NCI-H2227 (cell line): Measurements from ENCODE around the gene WNT8B.
A peak's percentile ranks its signal among the peaks of the same experiment; 100 is the strongest.

Experiments used
- DNase-seq: peaks from one replicate; lab custom pipeline; 2025; ENCODE audit not compliant: unreplicated experiment; lab: John Stamatoyannopoulos, UW

WNT8B gene

DNA sequence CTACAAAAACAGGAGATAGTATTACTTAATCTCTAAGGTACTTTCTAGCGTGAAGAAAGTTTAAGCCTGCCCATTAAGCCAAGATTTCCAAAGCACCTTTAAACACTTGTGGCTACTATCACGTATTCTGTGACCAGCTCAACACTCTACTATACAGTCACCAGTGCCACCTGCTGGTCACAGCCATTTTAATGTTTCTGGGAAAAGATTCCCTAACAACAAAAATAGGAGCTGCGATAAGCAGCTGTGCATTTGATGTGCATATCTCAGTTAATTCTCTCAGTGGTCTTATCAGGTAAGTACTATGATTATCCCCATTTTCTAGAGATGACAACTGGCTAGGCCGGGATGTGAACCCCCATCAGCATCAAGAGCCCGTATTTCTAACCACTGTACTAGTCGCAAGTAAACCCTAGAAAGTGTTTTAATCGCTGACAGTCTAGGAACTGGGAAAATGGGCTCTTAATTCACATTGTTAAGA is 56.0 kb downstream of the WNT8B start:
- peak; percentile 76 for DNase-seq

DNA sequence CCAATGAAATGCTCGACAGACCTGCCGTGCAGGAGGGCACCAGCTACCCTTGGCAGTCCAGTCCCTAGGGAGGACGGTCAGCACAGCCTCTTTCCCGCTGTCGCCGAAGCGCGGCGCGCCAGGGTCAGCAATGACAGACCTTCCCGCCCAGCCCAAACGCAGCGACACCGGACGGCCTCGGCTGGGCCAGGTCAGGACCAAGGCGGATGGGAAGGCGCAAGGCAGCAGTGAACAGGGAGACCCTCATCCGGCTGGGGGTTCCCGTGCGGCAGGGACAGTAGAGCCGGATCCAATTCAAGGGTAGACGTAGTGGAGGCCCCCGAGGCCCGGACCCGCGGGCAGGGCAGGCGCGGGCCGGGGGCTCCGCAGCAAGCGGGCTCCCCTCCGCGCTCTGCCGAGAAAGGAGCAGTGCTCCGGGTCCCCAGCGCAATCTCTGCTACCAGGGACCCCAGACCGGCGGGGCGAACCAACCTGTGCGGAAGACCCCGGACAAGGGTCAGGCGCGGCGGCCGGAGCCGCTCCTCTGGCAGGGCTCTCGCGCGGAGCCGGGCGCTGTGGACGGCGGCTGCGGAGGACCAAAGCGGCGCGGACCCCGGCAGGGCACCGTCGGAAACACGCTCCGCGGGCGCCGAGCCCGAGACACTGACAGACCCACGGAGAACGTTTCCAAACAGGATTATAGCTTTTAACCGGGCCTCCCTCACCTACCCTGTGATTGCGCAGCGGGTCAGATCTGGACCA is 56.7 kb downstream of the WNT8B start, which contains the start of gene SEC31B:
Gene SEC31B, minus strand, starts transcription at position 551 of the 741 bp plus-strand sequence. CDS start 2,909 bp downstream, outside the sequence.
- peak; percentile 21 for DNase-seq

DNA sequence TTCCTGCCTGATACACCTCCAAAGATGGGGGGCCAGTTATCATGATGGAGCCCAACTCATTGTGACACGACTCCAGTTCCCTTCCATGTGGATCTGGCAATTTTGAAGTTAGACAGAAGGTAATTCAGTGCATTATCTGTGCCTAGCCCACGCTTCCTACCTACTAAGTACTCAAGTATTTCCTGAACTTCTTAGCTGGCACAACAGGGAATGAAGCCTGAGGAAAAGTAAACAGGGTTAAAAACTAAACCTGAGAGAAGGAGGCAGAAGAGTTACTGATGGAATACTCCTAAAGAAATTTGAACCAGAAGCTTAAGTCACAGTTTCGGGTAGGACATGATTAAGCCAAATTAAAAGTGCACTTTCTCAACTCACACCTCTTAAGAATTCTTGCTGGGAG is 58.0 kb downstream of the WNT8B start:
- no peak for DNase-seq

DNA sequence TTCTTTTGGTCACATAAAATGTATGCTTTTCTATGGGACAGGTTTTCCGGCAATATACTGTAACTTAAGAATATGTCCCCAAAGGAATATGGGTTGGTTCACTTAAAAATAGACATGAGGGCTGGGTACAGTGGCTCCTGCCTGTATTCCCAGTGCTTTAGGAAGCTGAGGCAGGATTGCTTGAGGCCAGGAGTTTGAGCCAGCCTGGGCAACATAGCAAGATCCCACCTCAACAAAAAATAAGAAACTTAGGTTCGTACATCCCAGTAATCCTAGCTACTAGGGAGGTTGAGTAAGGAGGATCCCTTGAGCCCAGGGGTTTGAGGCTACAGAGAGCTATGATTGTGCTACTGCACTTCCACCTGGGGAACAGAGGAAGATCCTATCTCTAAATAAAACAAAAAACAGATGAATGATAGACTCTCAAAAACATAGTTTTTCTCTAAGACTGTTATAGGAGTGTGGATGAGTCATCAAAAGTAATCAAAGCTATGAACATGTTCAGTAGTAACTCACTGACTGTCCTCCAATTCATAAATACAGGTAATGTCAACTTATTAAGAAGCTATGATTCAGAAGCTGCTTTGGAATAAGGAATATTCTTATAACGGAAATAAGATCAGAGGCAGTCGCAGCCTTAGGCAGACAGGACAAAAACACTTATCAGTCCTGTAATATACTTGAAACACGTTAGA is 59.4 kb downstream of the WNT8B start:
- no peak for DNase-seq

DNA sequence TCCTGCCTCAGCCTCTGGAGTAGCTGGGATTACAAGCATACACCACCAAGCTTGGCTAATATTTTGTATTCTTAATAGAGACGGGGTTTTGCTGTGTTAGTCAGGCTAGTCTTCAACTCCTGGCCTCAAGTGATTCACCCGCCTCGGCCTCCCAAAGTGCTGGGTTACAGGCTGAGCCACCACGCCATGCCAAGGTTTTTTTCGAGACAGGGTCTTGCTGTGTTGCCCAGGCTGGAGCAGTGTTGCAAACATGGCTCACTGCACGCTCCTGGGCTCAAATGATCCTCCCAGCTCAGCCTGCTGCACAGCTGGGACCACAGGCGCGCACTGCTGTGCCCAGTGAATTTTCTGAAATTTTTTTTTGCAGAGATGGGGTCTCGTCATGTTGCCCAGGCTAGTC is 60.1 kb downstream of the WNT8B start:
- no peak for DNase-seq

DNA sequence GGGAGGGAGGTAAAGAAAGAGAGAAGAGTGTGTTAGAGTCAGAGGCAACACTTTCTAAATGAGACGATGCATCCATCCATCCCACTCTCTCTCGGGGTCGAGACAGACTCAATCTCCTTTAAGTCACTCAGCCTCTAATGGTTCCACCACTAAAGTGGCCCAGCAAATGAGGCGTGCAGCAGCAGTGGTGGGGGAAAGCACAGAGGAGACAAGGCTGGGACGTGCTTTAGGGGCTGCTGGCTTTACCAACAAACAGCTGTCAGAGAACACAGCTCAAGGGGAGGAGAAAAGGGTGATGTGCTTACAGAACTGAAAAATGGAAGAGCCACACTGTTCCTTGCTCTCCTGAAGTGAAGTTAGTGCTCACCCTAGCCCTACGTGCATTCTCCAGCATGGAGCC is 61.4 kb downstream of the WNT8B start:
- DNase-seq = no peak

DNA sequence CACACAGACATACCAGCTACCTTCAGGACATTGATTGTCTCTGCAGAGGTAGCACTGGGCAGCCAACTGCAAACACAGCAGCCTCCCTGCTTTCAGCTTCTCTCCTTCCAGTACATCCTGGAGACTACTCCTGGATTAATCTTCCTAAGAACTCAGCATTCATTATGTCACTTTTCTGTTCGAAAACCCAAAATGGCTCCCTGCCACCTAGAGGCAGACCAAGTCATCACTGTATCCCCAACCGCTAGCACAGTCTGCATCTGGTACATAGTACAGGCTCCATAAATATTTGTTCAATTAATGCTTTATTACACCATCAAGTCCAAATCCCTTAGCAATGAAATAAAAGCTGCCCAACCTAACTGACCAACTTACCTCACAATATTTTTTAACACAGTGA is 61.8 kb downstream of the WNT8B start:
- DNase-seq = no peak

DNA sequence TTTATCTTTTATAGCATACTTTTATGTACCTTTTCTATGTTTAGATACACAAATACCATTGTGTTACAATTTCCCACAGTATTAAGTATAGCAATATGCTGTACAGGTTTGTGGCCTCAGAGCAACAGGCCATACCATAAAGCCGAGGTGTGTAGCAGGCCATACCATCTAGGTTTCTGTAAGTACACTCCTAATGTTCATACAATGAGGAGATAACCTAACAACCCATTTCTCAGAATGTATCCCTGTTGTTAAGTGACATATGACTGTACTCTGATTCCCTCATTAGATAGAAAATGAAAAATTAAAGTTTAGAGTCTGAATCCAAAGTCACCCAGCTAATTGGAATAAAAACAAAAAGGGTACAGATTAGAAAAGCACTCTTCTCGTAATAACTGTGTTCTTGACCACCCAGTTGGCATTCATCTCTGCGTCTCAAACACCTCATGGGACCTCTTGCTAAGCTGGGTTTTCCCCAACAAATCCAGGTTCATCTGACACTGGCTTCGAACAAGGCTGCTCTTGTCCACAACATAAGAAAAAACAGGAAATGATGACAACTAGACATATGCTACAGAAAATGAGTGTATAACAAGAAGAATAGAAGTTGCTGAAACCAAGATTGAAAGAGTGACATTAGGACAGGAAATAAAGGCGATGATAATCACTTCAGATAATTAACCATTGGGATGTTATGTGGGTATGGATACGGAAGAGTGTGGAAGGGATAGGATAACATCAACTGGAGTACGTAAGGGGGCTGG is 65.5 kb downstream of the WNT8B start:
- no peak for DNase-seq

DNA sequence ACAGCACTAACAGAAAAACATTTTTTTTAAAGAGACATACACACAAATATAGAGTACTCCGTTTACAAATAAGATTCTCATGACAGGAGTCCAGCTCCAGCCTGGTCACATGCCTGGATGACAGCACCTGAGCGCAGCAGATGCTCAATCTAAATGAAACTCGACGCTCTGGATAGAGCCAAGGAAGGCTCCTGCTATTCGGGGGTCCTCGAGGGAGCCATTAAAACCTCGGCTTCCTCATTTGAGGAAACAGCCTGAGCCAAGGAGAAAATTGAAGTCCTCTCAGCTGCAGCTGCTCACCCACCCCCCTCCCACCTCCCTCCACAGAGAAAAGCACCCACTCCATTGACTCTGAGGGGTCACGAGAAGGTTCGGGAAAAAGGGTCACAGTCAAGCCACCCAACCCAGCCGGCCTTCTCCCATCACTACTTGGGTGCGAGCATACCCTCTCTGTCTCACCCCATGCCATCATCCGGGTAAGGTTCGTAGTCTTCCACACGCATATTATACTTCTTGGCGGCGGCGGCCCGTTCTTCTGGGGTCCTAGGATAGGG is 66.2 kb downstream of the WNT8B start:
- DNase-seq = no peak

DNA sequence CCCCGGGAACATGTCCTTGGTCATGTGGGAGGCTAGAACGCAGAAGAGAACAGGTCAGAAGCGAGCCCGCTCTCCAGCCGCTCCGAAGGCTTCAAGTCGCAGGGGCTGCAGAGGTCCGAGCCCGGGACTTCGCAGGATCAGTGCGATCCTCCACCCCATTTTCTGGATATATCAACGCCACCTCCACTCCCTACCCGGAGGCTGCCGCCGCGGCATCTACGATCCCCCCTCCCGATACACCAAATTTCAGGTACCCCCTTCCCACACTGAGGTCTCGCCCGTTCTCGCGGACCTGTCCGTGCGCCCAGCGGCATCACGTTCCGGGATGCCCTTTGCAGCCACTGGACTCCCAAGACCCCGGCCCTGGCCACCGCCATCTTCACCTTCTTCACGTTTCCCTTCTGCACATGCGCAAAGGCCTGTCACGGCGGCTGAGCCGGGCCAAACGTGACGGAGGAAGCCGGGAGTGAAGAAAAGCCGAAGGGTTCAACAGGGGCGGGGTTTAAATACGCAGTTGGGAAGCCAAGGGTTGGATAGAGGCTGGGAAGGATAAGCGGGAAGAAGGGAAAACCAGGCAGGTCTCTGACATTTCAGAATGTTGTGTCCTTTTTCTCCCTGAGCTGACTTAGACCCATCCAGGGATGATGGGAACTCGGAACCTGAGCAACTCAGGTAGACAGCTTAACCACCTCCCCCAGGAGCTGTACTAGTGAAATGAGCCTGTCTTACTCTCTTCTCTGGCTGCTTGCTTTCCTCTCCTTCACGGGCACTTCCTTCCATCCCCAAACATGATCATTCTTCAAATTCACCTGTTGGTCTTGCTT is 66.9 kb downstream of the WNT8B start, which contains the start of gene NDUFB8:
Gene NDUFB8, minus strand, starts transcription at position 397 of the 824 bp plus-strand sequence. Its CDS starts 20 bp downstream, at position 377.
- DNase-seq = peak; percentile 86

DNA sequence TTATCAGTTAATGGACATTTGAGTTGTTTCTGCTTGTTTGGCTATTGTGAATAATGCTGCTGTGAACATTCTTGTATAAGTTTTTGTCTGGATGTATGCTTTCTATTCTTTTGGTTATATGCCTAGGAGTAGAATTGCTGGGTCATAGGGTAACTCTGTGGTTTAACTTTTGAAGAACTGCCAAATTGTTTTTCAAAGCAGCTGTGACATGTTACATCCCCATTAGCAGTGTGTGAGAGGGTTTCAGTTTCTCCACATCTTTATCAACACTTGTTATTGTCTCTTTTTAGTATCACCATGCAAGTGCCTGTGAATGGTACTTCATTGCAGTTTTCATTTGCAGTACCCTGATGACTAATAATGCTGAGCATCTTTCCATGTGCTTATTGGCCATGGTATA is 69.0 kb downstream of the WNT8B start:
- DNase-seq = no peak
